Kidney glomerular epithelial cell (primary cell): ENCODE data around the gene KIAA0232.
A peak's percentile ranks its signal among the peaks of the same experiment; 100 is the strongest.

Experiments
- DNase-seq: peaks from one replicate; lab custom pipeline; 2025; lab: John Stamatoyannopoulos, UW

KIAA0232 gene, protein sequence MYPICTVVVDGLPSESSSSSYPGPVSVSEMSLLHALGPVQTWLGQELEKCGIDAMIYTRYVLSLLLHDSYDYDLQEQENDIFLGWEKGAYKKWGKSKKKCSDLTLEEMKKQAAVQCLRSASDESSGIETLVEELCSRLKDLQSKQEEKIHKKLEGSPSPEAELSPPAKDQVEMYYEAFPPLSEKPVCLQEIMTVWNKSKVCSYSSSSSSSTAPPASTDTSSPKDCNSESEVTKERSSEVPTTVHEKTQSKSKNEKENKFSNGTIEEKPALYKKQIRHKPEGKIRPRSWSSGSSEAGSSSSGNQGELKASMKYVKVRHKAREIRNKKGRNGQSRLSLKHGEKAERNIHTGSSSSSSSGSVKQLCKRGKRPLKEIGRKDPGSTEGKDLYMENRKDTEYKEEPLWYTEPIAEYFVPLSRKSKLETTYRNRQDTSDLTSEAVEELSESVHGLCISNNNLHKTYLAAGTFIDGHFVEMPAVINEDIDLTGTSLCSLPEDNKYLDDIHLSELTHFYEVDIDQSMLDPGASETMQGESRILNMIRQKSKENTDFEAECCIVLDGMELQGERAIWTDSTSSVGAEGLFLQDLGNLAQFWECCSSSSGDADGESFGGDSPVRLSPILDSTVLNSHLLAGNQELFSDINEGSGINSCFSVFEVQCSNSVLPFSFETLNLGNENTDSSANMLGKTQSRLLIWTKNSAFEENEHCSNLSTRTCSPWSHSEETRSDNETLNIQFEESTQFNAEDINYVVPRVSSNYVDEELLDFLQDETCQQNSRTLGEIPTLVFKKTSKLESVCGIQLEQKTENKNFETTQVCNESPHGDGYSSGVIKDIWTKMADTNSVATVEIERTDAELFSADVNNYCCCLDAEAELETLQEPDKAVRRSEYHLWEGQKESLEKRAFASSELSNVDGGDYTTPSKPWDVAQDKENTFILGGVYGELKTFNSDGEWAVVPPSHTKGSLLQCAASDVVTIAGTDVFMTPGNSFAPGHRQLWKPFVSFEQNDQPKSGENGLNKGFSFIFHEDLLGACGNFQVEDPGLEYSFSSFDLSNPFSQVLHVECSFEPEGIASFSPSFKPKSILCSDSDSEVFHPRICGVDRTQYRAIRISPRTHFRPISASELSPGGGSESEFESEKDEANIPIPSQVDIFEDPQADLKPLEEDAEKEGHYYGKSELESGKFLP (N-terminal part only)

DNA sequence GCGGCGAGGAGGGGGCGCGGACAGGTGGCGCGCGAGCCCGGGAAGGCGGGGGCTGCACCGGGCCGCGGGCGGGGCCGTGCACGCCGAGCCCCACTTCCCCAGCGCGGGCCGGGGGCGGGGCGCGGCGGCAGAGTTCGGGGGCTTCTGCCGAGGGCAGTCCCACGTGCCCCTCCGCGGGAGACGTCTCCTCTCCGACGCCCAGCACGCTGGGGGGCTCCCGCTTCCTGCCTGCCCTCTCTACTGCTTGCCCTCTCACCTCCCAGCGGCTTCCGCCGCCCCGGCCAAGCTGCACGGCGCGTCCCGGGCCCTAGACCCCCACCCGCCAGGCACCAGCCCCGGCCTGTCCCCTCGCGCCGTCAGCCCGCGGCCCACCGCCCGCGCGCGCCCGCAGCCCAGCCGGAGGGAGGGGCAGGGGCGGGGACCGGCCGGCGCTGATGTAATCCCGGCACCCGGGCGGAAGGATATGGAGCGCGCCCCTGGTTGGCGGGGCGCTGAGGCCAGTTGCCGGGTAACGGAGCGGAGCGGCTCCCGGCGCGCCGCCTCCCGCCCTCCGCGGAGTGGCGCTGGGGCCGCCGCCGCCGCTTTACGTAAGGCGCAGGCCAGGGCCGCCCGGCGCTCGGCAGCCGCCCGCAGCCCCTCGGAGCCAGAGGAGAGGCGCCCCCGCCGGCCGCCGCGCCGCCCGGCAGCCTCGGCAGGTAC lies at the start of gene KIAA0232:
KIAA0232 (plus strand) TSS at position 581 of the 699 bp plus-strand sequence. CDS start 41,727 bp downstream, outside the sequence.
- peak; percentile 69 for DNase-seq

DNA sequence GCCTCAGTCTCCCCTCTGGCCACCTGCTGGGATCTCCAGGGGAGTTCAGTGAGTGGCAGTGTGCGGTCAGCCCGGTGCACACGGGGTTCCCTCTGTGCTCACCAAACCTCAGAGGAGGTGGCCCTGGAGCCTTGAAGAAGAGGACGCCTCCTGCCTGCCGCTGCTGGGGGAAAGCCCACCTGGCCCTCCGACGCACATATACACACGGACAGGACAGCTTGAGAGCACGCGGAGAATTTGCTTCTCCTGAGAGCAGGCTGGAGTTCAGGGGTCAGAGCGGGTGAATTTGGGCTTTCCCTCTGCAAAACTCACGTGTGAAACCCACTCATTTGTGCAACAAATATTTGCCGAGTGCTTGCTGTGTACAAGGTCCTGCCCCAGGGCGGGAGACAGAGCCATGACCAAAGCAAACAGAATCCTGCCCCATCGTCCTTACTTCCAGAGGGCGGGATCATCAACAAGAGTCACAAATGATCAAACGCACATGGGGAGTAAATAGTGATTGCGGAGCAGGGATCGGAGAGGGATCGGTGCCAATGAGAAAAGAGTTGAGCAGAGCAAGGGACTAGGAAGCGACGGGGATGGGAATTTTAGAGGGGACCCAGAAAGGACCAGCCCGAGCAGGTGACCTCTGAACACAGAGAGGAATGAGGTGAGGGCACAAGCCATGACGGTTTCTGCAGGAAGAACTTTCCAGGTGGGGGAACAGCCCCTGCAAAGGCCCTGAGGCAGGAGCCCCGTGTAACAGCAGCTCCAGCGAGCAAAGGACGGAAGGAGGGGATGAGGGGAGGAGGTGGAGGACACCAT lies 49.0 kb upstream of the KIAA0232 start:
- no peak for DNase-seq

DNA sequence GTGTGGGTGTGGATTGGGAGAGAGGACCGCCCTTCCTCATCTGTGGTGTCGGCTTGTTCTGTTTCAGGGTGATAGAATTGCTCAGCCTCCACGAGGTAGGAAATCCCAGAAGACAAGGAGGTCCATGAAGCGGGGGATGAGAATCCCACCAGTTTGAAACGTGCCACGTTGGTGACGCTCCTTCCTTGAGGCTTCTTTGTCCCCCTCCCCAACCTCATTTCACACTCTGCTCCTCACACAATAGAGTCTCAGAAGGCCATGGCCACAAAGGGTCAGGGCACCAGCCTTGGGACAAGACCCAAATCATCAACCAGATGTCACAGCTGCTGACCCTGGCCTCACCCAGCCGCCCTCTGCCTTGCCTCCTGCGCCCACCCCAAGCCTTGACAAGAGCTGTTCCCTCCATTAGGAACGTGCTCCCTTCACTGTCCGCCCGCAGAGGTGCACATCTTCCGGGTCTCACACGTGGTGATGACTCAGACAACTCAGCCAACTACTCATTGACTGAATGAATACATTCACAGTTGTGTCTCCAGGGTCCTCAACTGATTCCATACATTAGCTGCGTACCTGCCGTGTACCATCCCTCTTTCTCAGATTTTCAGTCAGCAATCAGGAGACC lies 48.3 kb upstream of the KIAA0232 start:
- no peak for DNase-seq

DNA sequence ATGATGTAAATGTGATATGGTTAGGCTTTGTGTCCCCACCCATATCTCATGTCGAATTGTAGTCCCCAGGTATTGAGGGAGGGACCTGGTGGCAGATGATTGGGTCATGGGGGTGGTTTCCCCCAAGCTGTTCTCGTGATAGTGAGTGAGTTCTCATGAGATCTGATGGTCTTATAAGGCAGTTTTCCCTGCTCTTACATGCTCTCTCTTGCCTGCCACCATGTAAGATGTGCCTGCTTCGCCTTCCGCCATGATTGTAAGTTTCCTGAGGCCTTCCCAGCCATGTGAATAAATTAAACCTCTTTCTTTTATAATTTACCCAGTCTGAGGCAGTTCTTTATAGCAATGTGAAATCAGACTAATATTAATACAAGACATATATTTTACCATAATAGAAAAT lies 42.6 kb upstream of the KIAA0232 start:
- DNase-seq, result no peak

DNA sequence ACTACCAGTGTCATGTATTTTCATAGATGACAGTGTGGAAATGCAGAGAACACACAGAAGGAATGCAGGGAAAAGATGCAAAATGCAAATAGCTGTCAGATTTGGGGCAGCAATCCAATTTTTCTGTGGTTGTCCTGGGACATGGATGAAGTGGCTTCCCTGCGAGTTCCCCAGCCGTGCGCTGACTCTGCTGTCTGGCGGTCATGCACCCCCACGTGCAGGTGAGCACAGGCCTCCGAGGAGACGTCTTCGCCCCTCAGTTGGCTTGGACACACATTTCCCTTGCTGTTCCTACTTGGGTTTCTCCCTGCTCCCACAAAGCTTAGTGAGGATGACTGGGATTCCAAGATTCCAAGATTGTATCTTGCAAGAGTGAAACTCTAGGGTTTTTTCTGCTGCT lies 42.2 kb upstream of the KIAA0232 start:
- DNase-seq, result no peak

DNA sequence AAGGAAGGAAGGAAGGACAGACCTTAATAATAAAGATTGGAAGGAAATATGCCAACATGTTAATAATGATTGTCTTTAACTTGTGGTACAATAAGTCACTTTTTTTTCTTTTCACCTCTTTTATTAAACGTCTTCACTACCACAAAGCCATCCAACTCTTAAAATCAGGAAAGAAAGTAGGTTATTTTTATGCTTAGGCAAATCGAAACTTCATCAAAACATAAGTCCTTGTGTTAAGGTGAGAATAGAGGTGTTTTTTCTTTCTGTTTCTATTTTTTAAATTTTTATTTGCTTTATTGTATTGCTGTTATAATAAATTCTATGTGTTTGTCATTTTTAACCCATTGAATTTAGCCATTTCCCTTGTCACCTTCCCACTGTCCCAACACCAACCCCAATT lies 40.0 kb upstream of the KIAA0232 start:
- no peak for DNase-seq

DNA sequence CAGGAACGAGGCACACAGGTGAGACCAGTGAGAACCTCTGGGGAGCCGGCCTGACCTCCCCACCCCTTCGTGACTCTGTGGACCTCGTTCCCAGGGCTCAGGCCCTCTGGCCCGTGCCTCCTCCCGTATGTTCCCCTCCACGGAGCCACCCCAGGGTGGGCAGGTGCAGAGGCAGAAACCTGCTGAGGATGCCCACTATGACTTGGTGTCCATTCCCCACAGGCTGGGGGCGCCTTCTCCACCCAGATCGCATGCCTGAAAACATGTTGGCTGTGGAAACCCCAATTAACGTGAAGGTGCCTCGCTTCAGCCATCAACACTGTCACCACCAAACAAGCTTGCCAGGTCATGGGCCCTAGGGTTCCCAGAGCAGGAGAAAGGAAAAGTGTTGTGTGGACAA lies 39.5 kb upstream of the KIAA0232 start:
- DNase-seq, result no peak

DNA sequence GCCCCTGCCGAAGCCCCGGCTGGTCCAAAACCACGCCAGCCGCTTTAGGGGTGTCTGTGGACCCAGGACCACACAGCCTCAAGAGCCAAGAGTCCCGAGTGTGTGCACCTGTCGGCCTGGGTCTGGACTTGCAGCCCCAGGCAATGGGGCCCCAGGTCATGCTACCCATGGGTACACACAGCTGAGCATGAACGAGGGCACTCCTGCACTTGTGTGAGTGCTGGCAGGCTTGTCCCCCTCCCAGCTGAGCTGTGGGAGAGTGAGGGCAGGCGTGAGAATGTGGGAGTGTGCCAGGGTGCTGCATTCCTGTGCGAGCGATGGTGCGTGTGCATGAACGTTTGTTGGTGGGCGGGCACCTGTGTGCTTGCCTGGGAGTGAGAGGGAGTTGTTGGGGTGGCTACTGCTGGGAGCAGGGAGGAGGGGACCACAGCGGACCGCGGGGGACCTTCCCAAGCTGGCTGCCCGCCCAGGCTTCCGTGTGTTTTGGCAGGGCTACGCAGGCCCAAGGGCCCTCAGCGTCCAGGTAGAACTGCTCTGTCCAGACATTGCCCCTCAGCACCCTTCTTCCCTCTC lies 35.7 kb upstream of the KIAA0232 start:
- peak; percentile 74 for DNase-seq

DNA sequence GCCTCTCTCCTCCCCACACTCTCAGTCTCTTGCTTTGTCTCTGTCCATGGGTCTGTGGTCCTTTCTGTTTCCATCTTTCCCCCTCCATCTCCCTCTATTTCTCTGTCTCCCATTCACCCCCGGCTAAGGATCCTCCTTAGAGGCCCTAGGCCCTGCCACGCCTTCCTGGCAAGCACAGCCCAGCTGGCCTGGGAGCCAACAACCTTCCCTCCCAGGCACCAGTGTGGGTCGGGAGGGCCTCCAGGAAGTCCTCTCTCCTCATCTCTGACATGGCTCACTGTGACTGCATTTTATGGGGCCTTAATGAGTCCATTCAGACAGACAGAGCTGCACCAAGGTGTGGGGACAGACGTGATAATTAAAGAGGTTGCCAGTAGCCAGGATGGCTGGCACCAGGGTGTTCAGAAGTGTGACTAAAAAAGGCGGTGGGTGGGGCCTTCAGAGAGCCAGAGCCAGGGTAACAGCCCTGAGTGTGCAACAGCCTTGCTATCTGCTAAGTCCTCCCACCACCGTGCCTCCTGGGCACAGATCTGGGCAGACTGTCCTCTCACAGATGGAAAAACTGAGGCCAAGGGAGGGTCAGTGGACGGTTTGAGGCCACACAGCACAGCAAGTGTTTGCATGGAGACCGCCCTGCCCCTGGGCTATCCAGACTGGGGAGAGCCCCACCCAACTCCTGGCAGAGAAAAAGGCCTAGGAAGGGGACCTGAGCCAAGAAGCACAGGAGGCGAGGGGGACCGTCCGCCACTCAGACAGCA lies 35.1 kb upstream of the KIAA0232 start:
- no peak for DNase-seq

DNA sequence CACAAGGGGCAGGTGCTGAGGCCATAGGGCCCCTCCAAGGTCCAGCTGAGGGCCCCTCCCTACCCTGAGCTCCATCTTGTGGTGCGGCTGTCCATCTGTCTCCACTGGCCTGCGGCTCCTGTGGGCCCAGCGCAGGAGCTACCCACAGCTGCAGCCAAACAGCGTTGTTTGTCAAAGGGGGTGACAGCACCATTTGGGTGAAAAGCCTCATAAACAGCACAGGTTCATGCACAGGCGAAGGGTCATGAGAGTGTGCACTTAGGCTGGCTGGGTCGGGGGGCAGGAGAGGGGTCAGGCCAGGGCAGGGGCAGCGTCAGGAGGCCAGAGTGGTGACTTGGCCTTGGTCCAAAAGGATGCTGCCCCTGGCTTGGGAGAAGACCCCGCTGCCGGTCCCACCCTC lies 34.2 kb upstream of the KIAA0232 start:
- DNase-seq, result no peak

DNA sequence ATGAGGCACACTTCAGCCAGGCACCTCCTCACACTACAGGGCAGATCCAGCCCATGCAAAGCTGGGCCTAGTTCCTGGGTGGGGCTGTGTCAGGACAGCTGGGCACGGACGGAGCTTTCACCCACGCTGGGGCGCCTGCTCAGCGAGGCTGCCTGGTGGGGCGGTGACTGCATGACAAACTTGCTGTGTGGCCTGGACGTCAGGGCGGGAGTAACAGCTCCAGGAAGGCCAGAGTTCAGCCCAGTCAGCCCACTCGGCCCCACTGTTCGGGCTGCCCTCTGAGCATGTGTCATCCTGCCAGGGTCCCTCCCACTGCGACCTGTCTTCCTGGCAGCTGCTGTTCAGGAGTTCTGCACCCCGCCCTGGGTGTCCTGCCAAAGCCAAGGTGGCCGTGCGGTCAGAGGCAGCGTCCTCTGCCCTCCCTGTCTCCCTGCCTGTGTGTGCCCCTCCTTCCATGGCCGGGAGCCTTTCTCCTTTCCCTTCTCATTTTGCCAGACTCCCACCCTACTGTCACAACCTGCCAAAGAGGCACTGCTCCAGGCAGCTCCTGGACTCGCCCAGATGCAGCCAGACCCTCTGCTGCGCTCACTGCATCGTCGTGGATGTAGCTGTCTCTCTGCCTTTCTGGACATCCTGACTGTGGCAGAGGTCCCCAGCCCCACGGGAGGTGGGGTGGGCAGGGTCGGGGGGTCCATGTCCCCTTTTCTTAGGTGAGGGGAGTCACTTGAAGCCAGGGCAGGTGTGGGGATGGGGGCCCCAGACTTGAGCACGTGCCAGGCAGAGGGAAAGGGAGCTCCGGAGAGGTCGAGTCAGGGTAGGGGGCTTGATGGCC lies 33.0 kb upstream of the KIAA0232 start:
- peak; percentile 26 for DNase-seq

DNA sequence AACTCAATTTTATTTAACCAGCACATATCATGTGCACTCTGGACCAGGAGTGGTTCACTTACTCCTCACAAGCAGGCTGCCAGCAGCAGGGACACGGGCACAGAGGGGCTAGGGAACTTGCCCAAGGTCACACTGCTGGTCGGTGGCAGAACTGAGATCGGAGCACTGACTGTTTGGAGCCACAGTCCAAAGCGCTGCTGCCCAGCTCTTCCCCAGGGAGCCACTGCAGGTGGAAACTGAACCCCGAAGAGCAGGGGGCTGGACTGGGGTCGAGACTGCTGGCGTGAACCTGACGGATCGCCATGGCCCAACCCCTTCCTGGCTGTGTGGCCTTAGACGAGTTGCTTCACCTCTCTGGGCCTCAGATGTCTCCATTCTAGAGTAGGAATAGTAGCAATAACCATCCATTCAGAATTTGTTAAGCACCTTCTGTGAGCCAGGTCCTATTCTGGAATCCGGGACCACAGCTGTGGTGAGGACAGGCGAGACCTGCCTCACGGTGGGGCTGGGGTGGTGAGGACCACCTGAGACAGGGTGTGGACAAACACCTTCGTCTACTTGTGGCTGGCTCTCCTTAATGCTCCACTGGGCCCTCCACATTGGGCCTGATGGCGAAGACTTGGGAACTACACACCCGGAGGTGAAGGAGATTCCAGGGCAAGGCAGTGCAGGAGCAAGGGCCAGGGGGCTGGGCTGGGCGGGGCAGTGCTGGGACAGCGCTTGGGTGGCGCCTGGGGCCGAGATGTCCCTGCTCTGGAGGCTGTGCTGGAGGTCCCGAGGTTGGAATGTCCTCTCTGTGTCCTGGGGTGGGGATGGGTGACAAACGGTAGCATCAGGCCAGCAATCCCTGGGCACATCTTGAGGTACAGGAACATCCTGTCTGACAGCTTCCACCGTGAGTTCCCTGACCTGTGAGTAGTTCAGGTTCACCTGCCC lies 32.0 kb upstream of the KIAA0232 start:
- DNase-seq, result no peak

DNA sequence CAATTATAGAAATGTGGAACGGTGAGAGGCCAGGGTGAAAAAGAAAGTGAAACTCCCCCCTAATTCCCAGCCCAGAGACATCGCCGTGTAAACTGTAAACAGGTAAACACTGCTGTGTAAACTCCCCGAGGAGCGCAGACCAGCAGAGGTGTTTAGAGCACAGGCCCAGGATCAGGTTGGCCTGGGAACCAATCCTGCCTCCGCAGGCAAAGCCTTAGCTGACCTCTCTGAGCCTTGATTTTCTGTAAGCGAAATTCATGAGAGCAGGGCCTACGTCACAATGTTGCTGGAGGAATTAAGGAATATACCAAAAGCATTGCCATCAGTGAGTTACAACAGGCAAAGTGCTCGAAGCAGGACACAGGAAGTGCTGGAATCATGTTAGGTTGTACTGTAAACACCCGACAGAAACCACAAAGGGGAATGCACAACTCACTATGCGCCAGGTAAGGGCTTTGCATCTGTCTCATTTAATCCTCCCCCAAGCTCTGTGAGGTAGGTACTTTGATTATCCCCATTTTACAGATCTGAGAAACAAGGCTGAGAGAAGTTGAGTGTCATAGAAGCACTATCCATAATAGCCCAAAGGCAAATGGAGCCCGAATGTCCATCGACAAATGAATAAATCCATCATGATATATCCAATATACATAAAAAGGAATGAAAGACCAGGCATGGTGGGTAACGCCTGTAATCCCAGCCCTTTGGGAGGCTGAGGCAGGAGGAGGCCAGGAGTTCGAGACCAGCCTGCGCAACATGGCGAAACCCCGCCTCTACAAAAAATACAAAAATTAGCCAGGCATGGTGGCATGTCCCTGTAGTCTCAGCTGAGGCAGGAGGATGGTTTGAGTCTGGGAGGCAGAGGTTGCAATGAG lies 30.7 kb upstream of the KIAA0232 start:
- no peak for DNase-seq

DNA sequence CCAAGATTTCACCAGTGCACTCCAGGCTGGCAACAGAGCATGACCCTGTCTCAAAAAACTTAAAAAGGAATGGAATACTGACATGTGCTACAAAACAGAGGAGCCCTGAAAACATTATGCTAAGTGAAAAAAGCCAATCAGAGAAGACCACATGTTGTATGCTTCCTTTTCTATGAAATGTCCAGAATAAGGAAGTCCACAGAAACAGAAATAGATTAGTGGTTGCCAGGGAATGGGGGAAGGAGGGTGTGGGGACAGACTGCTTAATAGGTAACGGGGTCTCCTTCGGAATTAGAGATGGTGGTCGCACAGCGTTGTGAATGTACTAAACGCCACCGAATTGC lies 30.1 kb upstream of the KIAA0232 start:
- DNase-seq, result no peak

DNA sequence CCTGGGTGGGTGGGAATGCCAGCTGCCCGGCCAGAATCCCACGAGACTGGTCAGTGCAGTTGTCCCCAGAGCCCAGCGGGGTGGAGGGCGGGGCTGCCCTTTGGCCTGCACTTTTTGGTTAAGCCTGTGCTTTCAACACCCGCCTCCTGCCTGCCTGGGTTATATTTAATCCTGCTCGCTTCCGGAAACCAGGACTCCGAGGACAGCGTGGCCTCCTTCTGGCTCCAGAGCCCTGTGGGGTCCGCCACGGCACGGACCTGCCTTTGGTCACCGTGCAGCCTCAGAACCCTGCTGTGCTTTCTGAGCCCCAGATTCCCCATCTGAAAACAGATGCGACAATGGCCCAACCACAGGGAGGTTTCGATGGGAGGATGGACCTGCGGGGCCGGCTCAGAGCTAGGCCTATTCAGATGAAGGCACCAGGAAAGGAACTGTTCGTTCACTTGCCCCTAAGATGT lies 29.4 kb upstream of the KIAA0232 start:
- no peak for DNase-seq

DNA sequence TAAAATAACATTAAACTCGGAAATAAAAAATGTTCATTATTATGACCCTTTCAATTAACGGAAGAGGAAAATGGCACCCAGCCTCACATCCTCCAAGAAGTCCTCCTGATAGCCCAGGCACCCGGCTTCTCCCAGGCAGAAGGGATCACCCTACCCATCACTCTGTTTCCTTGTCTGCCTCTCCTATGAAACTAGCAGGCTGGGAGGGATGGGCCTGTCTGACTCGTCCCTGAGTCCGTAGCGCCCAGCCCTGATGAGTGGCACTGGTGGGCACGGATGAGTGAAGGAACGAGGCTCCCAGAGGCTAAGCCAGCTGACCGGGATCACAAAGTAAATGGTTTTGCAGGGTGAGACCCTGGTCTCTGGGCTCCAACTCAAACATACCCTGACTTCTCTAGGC lies 28.6 kb upstream of the KIAA0232 start:
- DNase-seq, result no peak
